Loucy (cell line): ENCODE measurements around the gene GZF1.

Source experiments
- H2AFZ ChIP-seq: fragments of 200-600 bp; sonication (generic); 2 replicates; pipeline ENCODE4 v1.6.0; 2016; ENCODE audit warnings: antibody characterized with exemption, mild to moderate bottlenecking, low read length, moderate library complexity
- H3F3A ChIP-seq: fragments of 200-600 bp; 2 replicates; pipeline ENCODE4 v1.6.0; 2016; ENCODE audit warnings: antibody characterized with exemption, low read depth, mild to moderate bottlenecking
- H3K27me3 ChIP-seq: fragments of 200-600 bp; sonication (generic); 2 replicates; pipeline ENCODE4 v1.6.1; 2014; ENCODE audit warnings: low read length, mild to moderate bottlenecking; ENCODE audit not compliant: insufficient read depth, poor library complexity, severe bottlenecking
- H3K36me3 ChIP-seq: fragments of 200-600 bp; sonication (generic); 2 replicates; pipeline ENCODE4 v1.6.1; 2016; ENCODE audit warnings: low read length; ENCODE audit not compliant: insufficient read depth
- H3K4me1 ChIP-seq: fragments of 200-600 bp; sonication (generic); 2 replicates; pipeline ENCODE4 v1.5.1; 2014; ENCODE audit warnings: low read length, mild to moderate bottlenecking; ENCODE audit not compliant: insufficient read depth, poor library complexity, severe bottlenecking
- H3K4me2 ChIP-seq: fragments of 200-600 bp; sonication (generic); 2 replicates; pipeline ENCODE4 v1.6.0; 2014; ENCODE audit warnings: antibody characterized with exemption, low read length, low read depth, mild to moderate bottlenecking; ENCODE audit not compliant: poor library complexity, severe bottlenecking
- H3K4me3 ChIP-seq: fragments of 200-600 bp; sonication (generic); 2 replicates; pipeline ENCODE4 v1.5.1; 2014; ENCODE audit warnings: low read length, mild to moderate bottlenecking, mixed read lengths; ENCODE audit not compliant: poor library complexity, severe bottlenecking
- H3K79me2 ChIP-seq: fragments of 200-600 bp; sonication (generic); 2 replicates; pipeline ENCODE4 v1.6.1; 2014; ENCODE audit warnings: low read length; ENCODE audit not compliant: insufficient read depth
- H3K9ac ChIP-seq: fragments of 200-600 bp; sonication (generic); 2 replicates; pipeline ENCODE4 v1.6.0; 2014; ENCODE audit warnings: mild to moderate bottlenecking, low read depth, low read length, moderate library complexity; ENCODE audit not compliant: poor library complexity, severe bottlenecking
- H3K9me2 ChIP-seq: fragments of 200-600 bp; sonication (generic); replicated peaks from 2 replicates; pipeline ENCODE4 v1.6.1; 2016; ENCODE audit warnings: low read depth, low read length, mixed read lengths
- H3K9me3 ChIP-seq: fragments of 200-600 bp; sonication (generic); 2 replicates; pipeline ENCODE4 v1.6.1; 2014; ENCODE audit warnings: mild to moderate bottlenecking, antibody characterized with exemption, low read length, low read depth; ENCODE audit not compliant: insufficient read depth
- H4K20me1 ChIP-seq: fragments of 200-600 bp; sonication (generic); 2 replicates; pipeline ENCODE4 v1.6.0; 2014; ENCODE audit warnings: antibody characterized with exemption, low read length, mild to moderate bottlenecking; ENCODE audit not compliant: insufficient read depth, poor library complexity, severe bottlenecking
- EZH2phosphoT487 ChIP-seq: fragments of 200-600 bp; IDR thresholded peaks from 2 replicates; pipeline ENCODE4 v1.6.1; 2018; ENCODE audit warnings: antibody characterized with exemption, mild to moderate bottlenecking, moderate library complexity, borderline replicate concordance
- TF ChIP-seq, protein P1 (sequence below): fragments of 200-600 bp; sonication (generic); conservative IDR thresholded peaks from 2 replicates; pipeline ENCODE4 v1.5.1; 2014; ENCODE audit warnings: mild to moderate bottlenecking, antibody characterized with exemption, low read length

Gene GZF1

DNA sequence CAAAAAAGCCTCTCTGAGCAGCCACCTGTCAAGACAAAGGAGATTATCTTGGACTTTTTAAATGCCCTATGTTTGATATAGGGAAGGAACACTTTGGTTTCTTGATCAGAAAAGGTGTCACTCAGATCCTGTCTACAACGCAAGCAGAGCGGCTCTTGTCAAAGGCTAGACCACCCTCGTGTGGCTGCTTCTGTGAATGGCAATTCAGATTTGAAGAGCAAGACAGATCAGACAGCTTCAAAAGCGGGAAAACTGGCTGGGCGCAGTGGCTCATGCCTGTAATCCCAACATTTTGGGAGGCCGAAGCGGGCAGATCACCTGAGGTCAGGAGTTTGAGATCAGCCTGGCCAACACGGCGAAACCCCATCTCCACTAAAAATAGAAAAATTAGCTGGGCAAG is 21.5 kb upstream of the GZF1 start:
- H4K20me1 ChIP-seq = no peaks in the 10 kb centered on the region
- no peak overlapping the region for H2AFZ ChIP-seq
- H3K4me3 ChIP-seq = no peak overlapping the region
- H3K9ac ChIP-seq = no peak overlapping the region
- no peaks in the 10 kb centered on the region for H3K9me3 ChIP-seq
- H3K36me3 ChIP-seq = no peaks in the 10 kb centered on the region
- no peaks in the 10 kb centered on the region for H3F3A ChIP-seq
- H3K4me2 ChIP-seq = no peak overlapping the region
- TF ChIP-seq EZH2phosphoT487 = no peak
- TF ChIP-seq, protein P1, sequence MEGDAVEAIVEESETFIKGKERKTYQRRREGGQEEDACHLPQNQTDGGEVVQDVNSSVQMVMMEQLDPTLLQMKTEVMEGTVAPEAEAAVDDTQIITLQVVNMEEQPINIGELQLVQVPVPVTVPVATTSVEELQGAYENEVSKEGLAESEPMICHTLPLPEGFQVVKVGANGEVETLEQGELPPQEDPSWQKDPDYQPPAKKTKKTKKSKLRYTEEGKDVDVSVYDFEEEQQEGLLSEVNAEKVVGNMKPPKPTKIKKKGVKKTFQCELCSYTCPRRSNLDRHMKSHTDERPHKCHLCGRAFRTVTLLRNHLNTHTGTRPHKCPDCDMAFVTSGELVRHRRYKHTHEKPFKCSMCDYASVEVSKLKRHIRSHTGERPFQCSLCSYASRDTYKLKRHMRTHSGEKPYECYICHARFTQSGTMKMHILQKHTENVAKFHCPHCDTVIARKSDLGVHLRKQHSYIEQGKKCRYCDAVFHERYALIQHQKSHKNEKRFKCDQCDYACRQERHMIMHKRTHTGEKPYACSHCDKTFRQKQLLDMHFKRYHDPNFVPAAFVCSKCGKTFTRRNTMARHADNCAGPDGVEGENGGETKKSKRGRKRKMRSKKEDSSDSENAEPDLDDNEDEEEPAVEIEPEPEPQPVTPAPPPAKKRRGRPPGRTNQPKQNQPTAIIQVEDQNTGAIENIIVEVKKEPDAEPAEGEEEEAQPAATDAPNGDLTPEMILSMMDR = peak; percentile 75
- no peaks in the 10 kb centered on the region for H3K27me3 ChIP-seq
- no peaks in the 10 kb centered on the region for H3K79me2 ChIP-seq
- H3K9me2 ChIP-seq = no peaks in the 10 kb centered on the region
- H3K4me1 ChIP-seq = no peaks in the 10 kb centered on the region

DNA sequence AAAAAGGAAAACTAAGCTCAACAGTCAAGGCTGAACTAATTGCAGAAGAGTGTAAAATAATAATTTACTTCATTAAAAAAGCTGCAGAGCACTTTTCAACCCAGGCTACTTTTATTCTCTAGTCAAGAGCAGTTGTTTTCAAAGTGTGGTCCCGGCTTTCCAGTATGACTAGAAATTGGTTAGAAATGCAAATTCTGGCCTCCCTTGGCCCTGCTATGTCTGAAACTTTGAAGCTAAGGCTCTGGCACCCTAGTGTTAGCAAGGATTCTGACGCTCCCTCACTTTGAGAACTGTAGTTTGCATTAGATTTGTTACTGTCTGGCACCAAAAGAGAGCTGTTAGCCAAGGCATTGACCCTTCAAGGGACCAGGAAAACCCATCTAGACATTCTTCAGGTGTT is 20.9 kb upstream of the GZF1 start:
- Histone ChIP-seq H3K4me1 (no peaks in the 10 kb centered on the region), H3K27me3 (no peaks in the 10 kb centered on the region), H3K9ac (no peak overlapping the region), H3K4me2 (no peak overlapping the region), H3K79me2 (no peaks in the 10 kb centered on the region), H3K9me2 (no peaks in the 10 kb centered on the region), H4K20me1 (no peaks in the 10 kb centered on the region), H3F3A (no peaks in the 10 kb centered on the region), H3K4me3 (no peak overlapping the region), H2AFZ (no peak overlapping the region), H3K36me3 (no peaks in the 10 kb centered on the region), H3K9me3 (no peaks in the 10 kb centered on the region)
- TF ChIP-seq EZH2phosphoT487 = no peak

DNA sequence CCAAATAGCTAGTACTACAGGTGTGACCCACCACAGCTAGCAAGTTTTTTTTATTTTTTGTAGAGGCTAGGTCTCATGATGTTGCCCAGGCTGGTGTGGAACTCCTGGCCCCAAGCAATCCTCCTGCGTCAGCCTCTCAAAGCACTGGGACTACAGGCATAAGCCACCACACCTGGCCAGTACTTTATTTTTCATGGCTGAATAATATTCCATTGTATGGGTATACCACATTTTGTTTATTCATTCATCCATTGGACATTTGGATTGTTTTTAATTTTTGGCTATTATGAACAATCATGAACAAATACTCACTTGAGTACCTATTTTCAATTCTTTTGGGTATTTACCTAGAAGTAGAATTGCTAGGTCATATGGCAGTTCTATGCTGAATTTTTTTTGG is 18.4 kb upstream of the GZF1 start:
- H3K4me3 ChIP-seq = no peak overlapping the region
- H3K4me1 ChIP-seq = no peaks in the 10 kb centered on the region
- no peak overlapping the region for H2AFZ ChIP-seq
- no peaks in the 10 kb centered on the region for H3K9me3 ChIP-seq
- no peak overlapping the region for H3K4me2 ChIP-seq
- TF ChIP-seq, protein P1 = no peak
- no peak for TF ChIP-seq EZH2phosphoT487
- H3K9me2 ChIP-seq = no peaks in the 10 kb centered on the region
- H3K9ac ChIP-seq = no peak overlapping the region
- H3F3A ChIP-seq = no peaks in the 10 kb centered on the region
- no peaks in the 10 kb centered on the region for H3K27me3 ChIP-seq
- no peaks in the 10 kb centered on the region for H3K36me3 ChIP-seq
- no peaks in the 10 kb centered on the region for H4K20me1 ChIP-seq
- no peaks in the 10 kb centered on the region for H3K79me2 ChIP-seq

DNA sequence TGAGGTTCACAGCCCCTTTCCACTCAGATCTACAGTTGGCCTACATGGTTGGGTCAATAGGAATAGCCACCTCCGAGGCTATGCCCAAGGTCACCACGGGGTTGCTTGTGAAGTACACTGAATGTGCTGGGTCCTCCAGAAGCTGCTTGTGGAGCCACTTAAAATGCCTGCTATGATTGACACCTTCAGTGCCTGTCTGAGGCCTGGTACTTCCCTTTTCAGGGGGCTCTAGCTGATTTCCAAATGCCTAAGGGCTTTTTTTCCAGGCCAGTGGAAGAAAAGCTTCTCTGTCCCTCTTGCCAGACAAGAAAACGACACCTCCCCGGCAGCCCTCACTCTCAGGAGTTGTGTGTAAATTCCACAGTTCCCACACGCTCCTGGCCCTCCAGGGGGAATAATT is 17.6 kb upstream of the GZF1 start:
- no peaks in the 10 kb centered on the region for H4K20me1 ChIP-seq
- H2AFZ ChIP-seq = no peak overlapping the region
- H3K79me2 ChIP-seq = 0 out of 2 replicates have a peak, but pooled peaks cover 5% of the 10 kb centered on the region
- TF ChIP-seq, protein P1 = no peak
- no peak for TF ChIP-seq EZH2phosphoT487
- no peaks in the 10 kb centered on the region for H3K27me3 ChIP-seq
- no peaks in the 10 kb centered on the region for H3K9me3 ChIP-seq
- no peaks in the 10 kb centered on the region for H3K9me2 ChIP-seq
- H3K4me3 ChIP-seq = no peak overlapping the region
- H3K4me2 ChIP-seq = no peak overlapping the region
- H3K9ac ChIP-seq = no peak overlapping the region
- no peaks in the 10 kb centered on the region for H3K36me3 ChIP-seq
- H3F3A ChIP-seq = no peaks in the 10 kb centered on the region
- peaks cover 6% of the 10 kb centered on the region for H3K4me1 ChIP-seq
